Kidney (tissue), 14 donors: ENCODE data around the gene NHS. TPM values are rescaled to one million over a fixed set of nuclear protein-coding genes. Genes with fewer than 3 reads are reported as not detected.
"Not testable (repeated sequence)": the region's sequence is repeated elsewhere in the genome, so short reads cannot be mapped to it uniquely, and the experiment has no call there.

ENCODE experiments used
- DNase-seq, 5 donors: peaks; one replicate each; pipeline ENCODE4 v3.0.0-alpha.2; 2013 to 2020
- FAIRE-seq: peaks from 2 replicates; lab custom pipeline; 2012; peaks lifted over from hg19 to GRCh38; lab: Jason Lieb, UNC
- H3K27ac ChIP-seq, 2 donors: one replicate each; pipeline ENCODE4 v1.7.0; 2013; ENCODE audit warnings: low read depth in 2 of 2, low read length in 2 of 2, inconsistent platforms in 1 of 2
- H3K27me3 ChIP-seq: one replicate; pipeline ENCODE4 v1.7.1; 2013; ENCODE audit warnings: low read length, inconsistent platforms; ENCODE audit not compliant: control insufficient read depth, insufficient read depth
- H3K36me3 ChIP-seq, 3 donors: one replicate each; pipeline versions ENCODE4 v1.7.0 to v1.7.1; 2013; ENCODE audit warnings: low read length in 3 of 3, control low read depth in 1 of 3, inconsistent platforms in 1 of 3; ENCODE audit not compliant: insufficient read depth in 3 of 3, control insufficient read depth in 2 of 3
- H3K4me1 ChIP-seq, 3 donors: one replicate each; pipeline versions ENCODE4 v1.7.0 to v1.7.1; 2013; ENCODE audit warnings: low read length in 3 of 3, inconsistent platforms in 1 of 3, low read depth in 1 of 3; ENCODE audit not compliant: control insufficient read depth in 2 of 3, insufficient read depth in 2 of 3
- H3K4me3 ChIP-seq, 3 donors: one replicate each; pipeline versions ENCODE4 v1.7.0 to v1.8.1; 2013; ENCODE audit warnings: low read length in 3 of 3, control low read depth in 1 of 3, inconsistent platforms in 1 of 3
- H3K9ac ChIP-seq, 3 donors: one replicate each; pipeline versions ENCODE4 v1.7.0 to v1.7.1; 2013; ENCODE audit warnings: low read length in 3 of 3, control low read depth in 1 of 3, inconsistent platforms in 1 of 3
- H3K9me3 ChIP-seq, 3 donors: one replicate each; pipeline versions ENCODE4 v1.7.0 to v1.7.1; 2013; ENCODE audit warnings: low read length in 3 of 3, control low read depth in 1 of 3, inconsistent platforms in 1 of 3; ENCODE audit not compliant: control insufficient read depth in 2 of 3, insufficient read depth in 1 of 3
- CTCF ChIP-seq: IDR thresholded peaks from 3 replicates; pipeline ENCODE4 v1.5.1; 2012; ENCODE audit warnings: mild to moderate bottlenecking, moderate library complexity, borderline replicate concordance; ENCODE audit not compliant: insufficient read depth; ENCODE audit errors: extremely low read depth
- intact Hi-C: fragments of 100-400 bp; cut with DNase I; formaldehyde crosslinking; loops from one replicate; pipeline ENCODE4 v1.11.1; 2022
- polyA plus RNA-seq: library from polyadenylated mRNA; stranded (reverse); fragments of 350-450 nt; fragmentation: Illumina TruSeq; extraction: RNeasy Lipid Tissue Mini Kit (QIAGEN cat#74804); gene quantifications from one replicate; pipeline ENCODE4 v1.2.3, GENCODE V29; 2014; ENCODE audit warnings: low read depth, low replicate concordance; ENCODE audit not compliant: insufficient read depth
- total RNA-seq: library from RNA; stranded (reverse); fragmentation: NEBNext Ultra II Directional; extraction: Animal tissue kit (Norgen Biotek cat#: 25700); gene quantifications from one replicate; pipeline ENCODE4 v1.2.1, GENCODE V29; 2021
- donor health status: control.
- donor health status: control.
- donor health status: control.
- donor health status: control.
- donor health status: control.
- donor health status: DM: yes; HTN: yes; CAD: no.
- donor health status: Normal renal cell carcinoma (clear cell type).

NHS gene
- total and polyA plus RNA-seq, 2 donors from 2014 or later: 3.1 to 28.9 TPM

- H3K27me3 ChIP-seq: peaks cover 2% of the 10 kb centered on the region
- no peak overlapping the region for H3K27ac ChIP-seq
- H3K9ac ChIP-seq: no peak overlapping the region
- H3K9me3 ChIP-seq: no peaks in the 10 kb centered on the region
- DNase-seq (peak in 1 of 5 donors; percentile 32), FAIRE-seq (no peak)
- peaks cover 0 to 3% (median 0%) of the 10 kb centered on the region in 3 donors for H3K4me1 ChIP-seq
- intact Hi-C loops: no loop called here
- H3K36me3 ChIP-seq: no peaks in the 10 kb centered on the region
- H3K4me3 ChIP-seq: no peak overlapping the region
- TF ChIP-seq CTCF: no peak
Observed at GRCh38 chrX:17500145-17500579, 125.2 kb downstream of the NHS start.

- no peak for FAIRE-seq
- no peak overlapping the region for H3K9ac ChIP-seq
- H3K36me3 ChIP-seq: no peaks in the 10 kb centered on the region
- H3K4me1 ChIP-seq: peaks cover 0 to 3% (median 0%) of the 10 kb centered on the region in 3 donors
- no peak for TF ChIP-seq CTCF
- H3K4me3 ChIP-seq: no peak overlapping the region
- DNase-seq: no peak
- intact Hi-C loops: no loop called here
- H3K27ac ChIP-seq: no peak overlapping the region
- H3K9me3 ChIP-seq: peaks cover 0 to 2% (median 2%) of the 10 kb centered on the region in 3 donors
- H3K27me3 ChIP-seq: peaks cover 2% of the 10 kb centered on the region
Observed at GRCh38 chrX:17501746-17502145, 126.7 kb downstream of the NHS start.

- H3K9ac ChIP-seq, DNase-seq, intact Hi-C loops, H3K27ac ChIP-seq, H3K27me3 ChIP-seq, H3K36me3 ChIP-seq, H3K9me3 ChIP-seq, H3K4me1 ChIP-seq, FAIRE-seq, H3K4me3 ChIP-seq: not testable (repeated sequence)
Observed at GRCh38 chrX:17506352-17506751, 131.4 kb downstream of the NHS start.

GRCh38 chrX:17511556-17511955 lies 136.6 kb downstream of the NHS start:
- no peaks in the 10 kb centered on the region for H3K36me3 ChIP-seq
- no peaks in the 10 kb centered on the region for H3K27me3 ChIP-seq
- peaks cover 0 to 4% (median under 1%) of the 10 kb centered on the region in 3 donors for H3K9me3 ChIP-seq
- FAIRE-seq: no peak
- no peak for DNase-seq
- H3K27ac ChIP-seq: no peak overlapping the region
- H3K9ac ChIP-seq: no peak overlapping the region
- H3K4me1 ChIP-seq: no peaks in the 10 kb centered on the region
- intact Hi-C loops: no loop called here
- TF ChIP-seq CTCF: no peak
- H3K4me3 ChIP-seq: no peak overlapping the region
